Liver (tissue), 9 donors: ENCODE data around the gene PRSS38. TPM values are rescaled to one million over a fixed set of nuclear protein-coding genes. Genes with fewer than 3 reads are reported as not detected.

Experiments used
- DNase-seq: peaks from one replicate; pipeline ENCODE4 v3.0.0-alpha.2; 2017; ENCODE audit warnings: low spot score
- H3K27ac ChIP-seq, 2 donors: one replicate each; pipeline ENCODE4 v1.7.0; 2013; ENCODE audit warnings: inconsistent platforms in 2 of 2, low read length in 2 of 2, control low read depth in 1 of 2, low read depth in 1 of 2, mild to moderate bottlenecking in 1 of 2
- H3K27me3 ChIP-seq, 4 donors: one replicate each; pipeline versions ENCODE4 v1.6.1 to v1.7.0; 2013; ENCODE audit warnings: low read length in 3 of 4, inconsistent platforms in 1 of 4, mild to moderate bottlenecking in 1 of 4, moderate library complexity in 1 of 4; ENCODE audit not compliant: control insufficient read depth in 4 of 4, insufficient read depth in 4 of 4
- H3K36me3 ChIP-seq, 4 donors: one replicate each; pipeline versions ENCODE4 v1.6.1 to v1.7.0; 2013; ENCODE audit warnings: low read length in 3 of 4, mild to moderate bottlenecking in 3 of 4, low read depth in 1 of 4, moderate library complexity in 1 of 4; ENCODE audit not compliant: control insufficient read depth in 4 of 4, insufficient read depth in 3 of 4
- H3K4me1 ChIP-seq, 4 donors: one replicate each; pipeline versions ENCODE4 v1.6.1 to v1.7.0; 2013; ENCODE audit warnings: low read length in 3 of 4, mild to moderate bottlenecking in 3 of 4, moderate library complexity in 1 of 4; ENCODE audit not compliant: control insufficient read depth in 4 of 4, insufficient read depth in 4 of 4
- H3K4me3 ChIP-seq, 3 donors: one replicate each; pipeline versions ENCODE4 v1.6.1 to v1.7.0; 2013; ENCODE audit warnings: low read length in 3 of 3, control low read depth in 1 of 3, low read depth in 1 of 3, mild to moderate bottlenecking in 1 of 3
- H3K9ac ChIP-seq, 2 donors: one replicate each; pipeline ENCODE4 v1.7.0; 2013; ENCODE audit warnings: low read length in 2 of 2, mild to moderate bottlenecking in 2 of 2, moderate library complexity in 2 of 2, control low read depth in 1 of 2, low read depth in 1 of 2
- H3K9me3 ChIP-seq, 4 donors: one replicate each; pipeline versions ENCODE4 v1.6.1 to v1.7.0; 2013; ENCODE audit warnings: low read length in 3 of 4; ENCODE audit not compliant: control insufficient read depth in 4 of 4
- FOXA1 ChIP-seq: IDR thresholded peaks from 2 replicates; pipeline ENCODE4 v1.6.1; 2016; ENCODE audit warnings: antibody characterized with exemption
- HNF4A ChIP-seq, 2 donors: conservative IDR thresholded peaks; 2 replicates each; pipeline ENCODE4 v1.6.1; 2016; ENCODE audit warnings: antibody characterized with exemption in 2 of 2, mild to moderate bottlenecking in 2 of 2
- JUND ChIP-seq, 2 donors: IDR thresholded peaks; 2 replicates each; pipeline ENCODE4 v1.6.1; 2016; ENCODE audit warnings: antibody characterized with exemption in 2 of 2
- MAX ChIP-seq: IDR thresholded peaks from 2 replicates; pipeline ENCODE4 v1.6.1; 2016; ENCODE audit warnings: antibody characterized with exemption
- NR2F2 ChIP-seq: IDR thresholded peaks from 2 replicates; pipeline ENCODE4 v1.6.1; 2016; ENCODE audit warnings: antibody characterized with exemption
- RAD21 ChIP-seq, 2 donors: IDR thresholded peaks; 2 replicates each; pipeline ENCODE4 v1.6.1; 2016; ENCODE audit warnings: antibody characterized with exemption in 2 of 2, mild to moderate bottlenecking in 2 of 2
- RXRA ChIP-seq, 2 donors: IDR thresholded peaks; 2 replicates each; pipeline ENCODE4 v1.6.1; 2017 to 2018; ENCODE audit warnings: antibody characterized with exemption in 2 of 2, mild to moderate bottlenecking in 1 of 2
- SP1 ChIP-seq: IDR thresholded peaks from 2 replicates; pipeline ENCODE4 v1.6.1; 2018; ENCODE audit warnings: antibody characterized with exemption, mild to moderate bottlenecking
- TAF1 ChIP-seq: conservative IDR thresholded peaks from 2 replicates; pipeline ENCODE4 v1.6.1; 2016; ENCODE audit warnings: antibody characterized with exemption, mild to moderate bottlenecking
- YY1 ChIP-seq: IDR thresholded peaks from 2 replicates; pipeline ENCODE4 v1.6.1; 2016; ENCODE audit warnings: antibody characterized with exemption, mild to moderate bottlenecking
- WGBS: extraction: QIAGEN DNeasy Blood & Tissue Kit; methylation state at CpG from one replicate; pipeline ENCODE4 v1.1.7; 2013; 5-methylcytosine and 5-hydroxymethylcytosine counted together
- polyA plus RNA-seq, 2 donors: library from polyadenylated mRNA; stranded (reverse) in 1 of 2; unstranded in 1 of 2; fragments of 200-250 nt in 1 of 2; fragments of >200 nt in 1 of 2; fragmentation: Nextera tagmentation in 1 of 2; extraction: Ambion mirVana in 1 of 2; gene quantifications; one replicate each; pipeline versions ENCODE4 v1.2.1 to v1.2.3, GENCODE V29; 2013 to 2015
- total RNA-seq, 2 donors: library from RNA; depleted of rRNA; stranded (reverse); fragments of >200 nt; gene quantifications; one replicate each; pipeline ENCODE4 v1.2.3, GENCODE V29; 2014
- TF ChIP-seq, protein P1 (sequence below): IDR thresholded peaks from 2 replicates; pipeline ENCODE4 v1.6.1; 2016; ENCODE audit warnings: antibody characterized with exemption, mild to moderate bottlenecking
- TF ChIP-seq, protein P2 (sequence below): fragments of 150-350 bp; IDR thresholded peaks from 2 replicates; pipeline ENCODE4 v1.5.1; 2017; ENCODE audit warnings: improper control_type of control experiment, low read depth, low read length; ENCODE audit not compliant: missing input control
- TF ChIP-seq, protein P3 (sequence below): IDR thresholded peaks from 2 replicates; pipeline ENCODE4 v1.6.1; 2016; ENCODE audit warnings: antibody characterized with exemption
- donor health status: healthy.
- donor health status: healthy.
- donor health status: healthy.
- donor health status: healthy.
- donor health status: healthy.

Gene PRSS38
- total and polyA plus RNA-seq, 4 donors: not detected

DNA sequence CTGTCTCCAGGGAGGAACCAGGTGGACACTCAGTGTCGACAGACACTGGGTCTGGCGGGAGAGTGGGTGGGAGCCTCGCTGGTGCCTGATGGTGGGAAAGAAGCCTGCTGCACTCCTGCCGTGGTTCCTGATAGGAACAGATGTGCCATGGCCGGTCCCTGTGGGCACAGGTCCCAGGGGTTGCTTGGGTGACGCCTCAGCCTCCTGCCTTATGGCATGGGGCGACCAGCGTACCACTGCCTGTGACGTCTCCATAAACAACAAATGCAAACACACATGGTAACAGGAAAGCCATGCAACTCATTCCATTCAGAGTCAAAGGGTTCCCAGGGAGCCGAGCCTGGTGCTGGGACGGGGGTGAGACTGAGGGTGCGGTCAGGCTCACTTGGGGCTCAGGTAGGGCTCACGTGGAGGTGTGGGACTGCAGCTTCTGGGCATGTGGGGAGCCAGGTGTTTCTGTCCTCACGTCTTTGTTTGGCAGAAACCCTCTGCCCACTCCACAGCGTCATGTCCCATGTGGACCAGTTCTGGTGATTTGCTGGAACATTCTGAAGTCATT lies 45.5 kb upstream of the PRSS38 start:
- H3K9ac ChIP-seq: no peak overlapping the region
- H3K4me3 ChIP-seq: no peak overlapping the region
- H3K27ac ChIP-seq: no peak overlapping the region
- peaks cover 6 to 39% (median 17%) of the 10 kb centered on the region in 4 donors for H3K36me3 ChIP-seq
- DNase-seq: no peak
- H3K27me3 ChIP-seq: no peaks in the 10 kb centered on the region
- no peaks in the 10 kb centered on the region for H3K9me3 ChIP-seq
- H3K4me1 ChIP-seq: peaks cover 0 to 3% (median 0%) of the 10 kb centered on the region in 4 donors
- 97% methylated on average over 15 of the region's 15 CpGs for WGBS
- no peak for TF ChIP-seq RXRA (IDR thresholded peaks at IDR 0.05)

GRCh38 chr1:227770812-227771211 lies 44.7 kb upstream of the PRSS38 start:
- Histone ChIP-seq H3K36me3 (peaks cover 6 to 44% (median 17%) of the 10 kb centered on the region in 4 donors), H3K27ac (no peak overlapping the region), H3K27me3 (no peaks in the 10 kb centered on the region), H3K9ac (no peak overlapping the region), H3K9me3 (no peaks in the 10 kb centered on the region), H3K4me1 (peaks cover 0 to 3% (median 0%) of the 10 kb centered on the region in 4 donors), H3K4me3 (no peak overlapping the region)
- no peak for DNase-seq
- no peak for TF ChIP-seq YY1
- TF ChIP-seq, protein P1, sequence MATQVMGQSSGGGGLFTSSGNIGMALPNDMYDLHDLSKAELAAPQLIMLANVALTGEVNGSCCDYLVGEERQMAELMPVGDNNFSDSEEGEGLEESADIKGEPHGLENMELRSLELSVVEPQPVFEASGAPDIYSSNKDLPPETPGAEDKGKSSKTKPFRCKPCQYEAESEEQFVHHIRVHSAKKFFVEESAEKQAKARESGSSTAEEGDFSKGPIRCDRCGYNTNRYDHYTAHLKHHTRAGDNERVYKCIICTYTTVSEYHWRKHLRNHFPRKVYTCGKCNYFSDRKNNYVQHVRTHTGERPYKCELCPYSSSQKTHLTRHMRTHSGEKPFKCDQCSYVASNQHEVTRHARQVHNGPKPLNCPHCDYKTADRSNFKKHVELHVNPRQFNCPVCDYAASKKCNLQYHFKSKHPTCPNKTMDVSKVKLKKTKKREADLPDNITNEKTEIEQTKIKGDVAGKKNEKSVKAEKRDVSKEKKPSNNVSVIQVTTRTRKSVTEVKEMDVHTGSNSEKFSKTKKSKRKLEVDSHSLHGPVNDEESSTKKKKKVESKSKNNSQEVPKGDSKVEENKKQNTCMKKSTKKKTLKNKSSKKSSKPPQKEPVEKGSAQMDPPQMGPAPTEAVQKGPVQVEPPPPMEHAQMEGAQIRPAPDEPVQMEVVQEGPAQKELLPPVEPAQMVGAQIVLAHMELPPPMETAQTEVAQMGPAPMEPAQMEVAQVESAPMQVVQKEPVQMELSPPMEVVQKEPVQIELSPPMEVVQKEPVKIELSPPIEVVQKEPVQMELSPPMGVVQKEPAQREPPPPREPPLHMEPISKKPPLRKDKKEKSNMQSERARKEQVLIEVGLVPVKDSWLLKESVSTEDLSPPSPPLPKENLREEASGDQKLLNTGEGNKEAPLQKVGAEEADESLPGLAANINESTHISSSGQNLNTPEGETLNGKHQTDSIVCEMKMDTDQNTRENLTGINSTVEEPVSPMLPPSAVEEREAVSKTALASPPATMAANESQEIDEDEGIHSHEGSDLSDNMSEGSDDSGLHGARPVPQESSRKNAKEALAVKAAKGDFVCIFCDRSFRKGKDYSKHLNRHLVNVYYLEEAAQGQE: no peak
- no peak for TF ChIP-seq TAF1
- no peak for TF ChIP-seq JUND (IDR thresholded peaks at IDR 0.05)
- no peak for TF ChIP-seq FOXA1
- TF ChIP-seq, protein P2, sequence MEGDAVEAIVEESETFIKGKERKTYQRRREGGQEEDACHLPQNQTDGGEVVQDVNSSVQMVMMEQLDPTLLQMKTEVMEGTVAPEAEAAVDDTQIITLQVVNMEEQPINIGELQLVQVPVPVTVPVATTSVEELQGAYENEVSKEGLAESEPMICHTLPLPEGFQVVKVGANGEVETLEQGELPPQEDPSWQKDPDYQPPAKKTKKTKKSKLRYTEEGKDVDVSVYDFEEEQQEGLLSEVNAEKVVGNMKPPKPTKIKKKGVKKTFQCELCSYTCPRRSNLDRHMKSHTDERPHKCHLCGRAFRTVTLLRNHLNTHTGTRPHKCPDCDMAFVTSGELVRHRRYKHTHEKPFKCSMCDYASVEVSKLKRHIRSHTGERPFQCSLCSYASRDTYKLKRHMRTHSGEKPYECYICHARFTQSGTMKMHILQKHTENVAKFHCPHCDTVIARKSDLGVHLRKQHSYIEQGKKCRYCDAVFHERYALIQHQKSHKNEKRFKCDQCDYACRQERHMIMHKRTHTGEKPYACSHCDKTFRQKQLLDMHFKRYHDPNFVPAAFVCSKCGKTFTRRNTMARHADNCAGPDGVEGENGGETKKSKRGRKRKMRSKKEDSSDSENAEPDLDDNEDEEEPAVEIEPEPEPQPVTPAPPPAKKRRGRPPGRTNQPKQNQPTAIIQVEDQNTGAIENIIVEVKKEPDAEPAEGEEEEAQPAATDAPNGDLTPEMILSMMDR: no peak
- 97% methylated on average over 13 of the region's 13 CpGs for WGBS

DNA sequence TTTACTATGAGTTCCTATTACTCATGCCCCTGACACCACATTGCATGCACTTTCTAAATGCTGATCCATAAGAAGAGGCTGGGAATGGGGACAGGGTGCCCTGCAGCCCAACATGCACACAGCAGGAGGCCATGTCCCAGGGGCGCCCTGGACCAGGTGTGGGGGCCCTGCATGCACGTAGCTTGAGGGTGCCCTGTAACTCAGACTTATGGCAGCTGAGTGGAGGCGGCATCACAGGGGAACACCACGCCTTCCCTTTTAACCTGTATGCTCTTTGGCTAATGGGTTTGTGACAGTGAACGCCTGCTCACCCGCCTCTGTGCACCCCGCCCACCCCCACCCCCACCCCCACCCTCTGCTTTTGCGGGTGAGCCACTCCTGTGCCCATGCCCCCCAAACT lies 44.1 kb upstream of the PRSS38 start:
- DNase-seq: no peak
- Histone ChIP-seq H3K27ac (no peak overlapping the region), H3K36me3 (peaks cover 9 to 45% (median 17%) of the 10 kb centered on the region in 4 donors), H3K27me3 (no peaks in the 10 kb centered on the region), H3K9me3 (no peaks in the 10 kb centered on the region), H3K4me3 (no peak overlapping the region), H3K9ac (no peak overlapping the region), H3K4me1 (peaks cover 0 to 3% (median 0%) of the 10 kb centered on the region in 4 donors)
- WGBS: 97% methylated on average over 8 of the region's 8 CpGs
- TF ChIP-seq, protein P3, sequence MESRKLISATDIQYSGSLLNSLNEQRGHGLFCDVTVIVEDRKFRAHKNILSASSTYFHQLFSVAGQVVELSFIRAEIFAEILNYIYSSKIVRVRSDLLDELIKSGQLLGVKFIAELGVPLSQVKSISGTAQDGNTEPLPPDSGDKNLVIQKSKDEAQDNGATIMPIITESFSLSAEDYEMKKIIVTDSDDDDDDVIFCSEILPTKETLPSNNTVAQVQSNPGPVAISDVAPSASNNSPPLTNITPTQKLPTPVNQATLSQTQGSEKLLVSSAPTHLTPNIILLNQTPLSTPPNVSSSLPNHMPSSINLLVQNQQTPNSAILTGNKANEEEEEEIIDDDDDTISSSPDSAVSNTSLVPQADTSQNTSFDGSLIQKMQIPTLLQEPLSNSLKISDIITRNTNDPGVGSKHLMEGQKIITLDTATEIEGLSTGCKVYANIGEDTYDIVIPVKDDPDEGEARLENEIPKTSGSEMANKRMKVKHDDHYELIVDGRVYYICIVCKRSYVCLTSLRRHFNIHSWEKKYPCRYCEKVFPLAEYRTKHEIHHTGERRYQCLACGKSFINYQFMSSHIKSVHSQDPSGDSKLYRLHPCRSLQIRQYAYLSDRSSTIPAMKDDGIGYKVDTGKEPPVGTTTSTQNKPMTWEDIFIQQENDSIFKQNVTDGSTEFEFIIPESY: no peak
- TF ChIP-seq MAX (no peak), RXRA (IDR thresholded peaks at IDR 0.05) (no peak), RAD21 (IDR thresholded peaks at IDR 0.05) (no peak), YY1 (no peak), HNF4A (conservative IDR thresholded peaks at IDR 0.05) (no peak), NR2F2 (no peak), SP1 (no peak)
- TF ChIP-seq, protein P2: no peak
- TF ChIP-seq, protein P1: no peak
